A673 (cell line): ENCODE results near the gene ERN2. TPM values are rescaled to one million over a fixed set of nuclear protein-coding genes. Genes with fewer than 3 reads are reported as not detected.
A peak's percentile ranks its signal among the peaks of the same experiment; 100 is the strongest.

ENCODE experiments used
- BruUV-seq: library from RNA; stranded (reverse); fragments of 400-500 nt; replicated peaks from 2 replicates; lab custom pipeline; 2021; lab: Mats Ljungman, UMichigan
- CTCF ChIA-PET: fragments of 300-600 bp; sonication (Branson Sonifier 250); formaldehyde crosslinking; loops from one replicate; lab custom pipeline; 2022; ENCODE audit warnings: antibody characterized with exemption; lab: Charles Lee
- POLR2A ChIA-PET: fragments of 300-600 bp; sonication (Branson Sonifier 250); formaldehyde crosslinking; loops from one replicate; lab custom pipeline; 2022; ENCODE audit warnings: antibody characterized with exemption; ENCODE audit not compliant: low non-redundant PET; lab: Charles Lee
- DNase-seq: peaks from one replicate; pipeline ENCODE4 v3.0.0-alpha.2; 2015; ENCODE audit warnings: low spot score
- H3K27ac ChIP-seq: fragments of 200-600 bp; sonication (generic); 2 replicates; pipeline ENCODE4 v1.5.1; 2016; ENCODE audit warnings: mixed run types, low read depth, mild to moderate bottlenecking, mixed read lengths, antibody characterized with exemption, low read length; ENCODE audit not compliant: poor library complexity, severe bottlenecking
- H3K27me3 ChIP-seq: fragments of 200-600 bp; sonication (generic); replicated peaks from 2 replicates; pipeline ENCODE4 v1.6.1; 2017; ENCODE audit warnings: mixed run types, low read depth, mild to moderate bottlenecking, mixed read lengths, antibody characterized with exemption, low read length; ENCODE audit not compliant: insufficient read depth, poor library complexity
- H3K36me3 ChIP-seq: fragments of 200-600 bp; sonication (generic); 2 replicates; pipeline ENCODE4 v1.6.1; 2016; ENCODE audit warnings: mixed run types, mild to moderate bottlenecking, mixed read lengths, antibody characterized with exemption, low read length; ENCODE audit not compliant: insufficient read depth, poor library complexity, severe bottlenecking
- H3K4me1 ChIP-seq: fragments of 200-600 bp; sonication (generic); 2 replicates; pipeline ENCODE4 v1.6.1; 2017; ENCODE audit warnings: mixed run types, mild to moderate bottlenecking, mixed read lengths, antibody characterized with exemption, low read length; ENCODE audit not compliant: insufficient read depth, poor library complexity, severe bottlenecking
- H3K4me3 ChIP-seq: fragments of 200-600 bp; sonication (generic); 2 replicates; pipeline ENCODE4 v1.5.1; 2016; ENCODE audit warnings: low read depth, mixed run types, mild to moderate bottlenecking, mixed read lengths, low read length; ENCODE audit not compliant: poor library complexity, severe bottlenecking
- H3K9me3 ChIP-seq: fragments of 200-600 bp; sonication (generic); 2 replicates; pipeline ENCODE4 v1.6.1; 2016; ENCODE audit warnings: mixed run types, low read depth, mild to moderate bottlenecking, mixed read lengths, antibody characterized with exemption, low read length; ENCODE audit not compliant: poor library complexity, severe bottlenecking
- CTCF ChIP-seq: fragments of 300-800, 200-600 bp; sonication (generic); conservative IDR thresholded peaks from 2 replicates; pipeline ENCODE4 v1.5.1; 2017; ENCODE audit warnings: low read depth, mild to moderate bottlenecking, antibody characterized with exemption, low read length, moderate library complexity, mixed read lengths
- EZH2 ChIP-seq: fragments of 200-600 bp; sonication (generic); IDR thresholded peaks from 2 replicates; pipeline ENCODE4 v1.6.1; 2017; ENCODE audit warnings: borderline replicate concordance, low read depth, mild to moderate bottlenecking, mixed read lengths, antibody characterized with exemption, low read length; ENCODE audit not compliant: poor library complexity, severe bottlenecking
- intact Hi-C: fragments of 100-400 bp; cut with micrococcal nuclease; formaldehyde crosslinking; loops from one replicate; pipeline ENCODE4 v1.10.0; 2022; ENCODE audit not compliant: unreplicated experiment
- total RNA-seq: library from RNA; stranded (reverse); gene quantifications from 2 replicates; pipeline ENCODE4 v1.2.3, GENCODE V29; 2021

The ERN2 gene
- total RNA-seq, 1 experiment from 2014 or later, result not detected

DNA sequence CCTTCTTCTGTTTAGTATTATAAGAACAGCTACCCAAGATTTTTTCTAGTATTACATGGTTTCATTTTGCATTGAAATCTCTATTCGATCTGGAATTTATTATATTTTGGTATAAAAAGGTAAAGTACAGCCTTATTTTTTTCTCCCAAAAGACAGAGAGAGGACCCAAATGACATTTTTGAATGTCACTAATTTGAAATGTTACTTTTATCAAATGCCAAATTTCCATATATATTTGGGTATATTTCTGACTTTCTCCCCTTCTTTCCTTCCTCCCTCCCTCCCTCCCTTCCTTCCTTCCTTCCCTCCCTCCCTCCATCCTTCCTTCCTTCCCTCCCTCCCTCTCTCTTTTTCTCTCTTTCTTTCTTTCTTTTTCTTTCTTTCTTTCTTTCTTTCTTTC is 35.6 kb upstream of the ERN2 start:
- H3K36me3 ChIP-seq, result no peaks in the 10 kb centered on the region
- no peak overlapping the region for H3K4me3 ChIP-seq
- TF ChIP-seq CTCF, result no peak
- H3K27ac ChIP-seq, result no peak overlapping the region
- intact Hi-C loops, result no loop called here
- ChIA-PET CTCF (interaction anchor here (0.5 kb wide), 1 partner anchor 59 kb away, joined by 3 read pairs; no protein-coding TSS in a partner anchor), POLR2A (no interaction called here)
- no peaks in the 10 kb centered on the region for H3K9me3 ChIP-seq
- no peak for DNase-seq
- no TSS peak for BruUV-seq
- no peaks in the 10 kb centered on the region for H3K27me3 ChIP-seq
- H3K4me1 ChIP-seq, result no peaks in the 10 kb centered on the region

GRCh38 chr16:23745263-23745662 is 32.2 kb upstream of the ERN2 start:
- DNase-seq, result no peak
- Histone ChIP-seq H3K27ac (no peak overlapping the region), H3K9me3 (no peaks in the 10 kb centered on the region), H3K27me3 (no peaks in the 10 kb centered on the region), H3K4me1 (no peaks in the 10 kb centered on the region), H3K36me3 (no peaks in the 10 kb centered on the region), H3K4me3 (no peak overlapping the region)
- TF ChIP-seq EZH2, result no peak
- ChIA-PET POLR2A (no interaction called here), CTCF (no interaction called here)
- intact Hi-C loops, result no loop called here
- BruUV-seq, result no TSS peak

DNA sequence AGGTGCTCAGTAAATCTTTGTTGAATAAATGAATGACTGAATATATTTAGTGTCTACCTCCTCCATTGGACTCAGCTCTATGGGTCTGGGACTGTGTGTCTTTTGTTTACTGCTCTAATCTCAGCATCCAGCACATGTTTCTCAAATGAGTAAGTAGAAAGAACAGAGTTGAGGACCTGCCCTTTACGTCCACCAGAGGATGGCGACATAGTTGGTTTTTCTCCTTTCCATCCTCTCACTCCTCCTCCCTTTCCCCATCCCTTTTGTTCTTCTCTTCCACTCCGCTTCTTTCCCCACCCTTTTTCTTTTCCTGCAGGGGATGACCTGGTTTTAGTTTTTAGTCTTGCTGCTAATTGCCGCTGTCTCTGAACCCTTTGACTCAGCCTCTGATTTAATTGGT is 29.7 kb upstream of the ERN2 start:
- TF ChIP-seq CTCF (peak; percentile 30; the same call in 1 of the 2 replicates), EZH2 (no peak)
- no peak overlapping the region for H3K27ac ChIP-seq
- ChIA-PET CTCF (no interaction called here), POLR2A (no interaction called here)
- intact Hi-C loops, result no loop called here
- no peaks in the 10 kb centered on the region for H3K36me3 ChIP-seq
- no peak overlapping the region for H3K4me3 ChIP-seq
- peak; percentile 42 for DNase-seq
- H3K9me3 ChIP-seq, result no peaks in the 10 kb centered on the region
- H3K4me1 ChIP-seq, result no peaks in the 10 kb centered on the region
- H3K27me3 ChIP-seq, result no peaks in the 10 kb centered on the region
- no TSS peak for BruUV-seq

DNA sequence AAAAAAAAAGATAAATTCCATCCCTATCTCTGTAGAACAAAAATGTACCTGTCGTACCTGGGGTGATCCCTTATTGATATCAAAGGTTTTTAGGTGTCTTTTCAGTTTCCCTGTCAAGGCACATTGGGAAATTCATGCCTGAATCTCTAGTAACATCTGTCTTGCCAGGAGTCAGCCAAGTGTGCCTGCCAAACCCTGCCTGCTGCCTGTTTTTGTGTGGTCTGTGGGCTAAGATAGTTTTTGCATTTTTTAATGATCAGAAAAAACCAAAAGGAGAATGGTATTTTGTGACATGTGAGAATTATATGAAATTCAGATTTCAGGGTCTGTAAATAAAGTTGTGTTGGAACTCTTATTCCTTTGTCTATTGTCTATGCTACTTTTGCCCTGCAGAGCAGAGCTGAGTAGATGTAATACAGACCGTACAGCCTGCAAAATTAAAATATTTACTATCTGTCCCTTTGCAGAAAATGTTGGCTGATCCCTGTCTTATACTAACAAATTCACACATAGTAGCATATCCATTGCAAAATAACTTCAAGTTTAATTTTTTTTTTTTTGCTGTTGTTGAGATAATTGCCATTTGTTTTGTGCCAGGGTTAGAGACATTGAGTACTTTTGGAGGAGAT is 28.8 kb upstream of the ERN2 start:
- H3K4me1 ChIP-seq, result no peaks in the 10 kb centered on the region
- ChIA-PET POLR2A (no interaction called here), CTCF (interaction anchor here (0.5 kb wide), 1 partner anchor 300 kb away, joined by 3 read pairs; no protein-coding TSS in a partner anchor)
- no peak overlapping the region for H3K27ac ChIP-seq
- intact Hi-C loops, result no loop called here
- TF ChIP-seq EZH2 (no peak), CTCF (no peak)
- BruUV-seq, result no TSS peak
- H3K4me3 ChIP-seq, result no peak overlapping the region
- H3K9me3 ChIP-seq, result no peaks in the 10 kb centered on the region
- no peaks in the 10 kb centered on the region for H3K36me3 ChIP-seq
- H3K27me3 ChIP-seq, result no peaks in the 10 kb centered on the region
- no peak for DNase-seq
